GM12878 (cell line): Measurements from ENCODE around the gene RUBCNL. TPM values are rescaled to one million over a fixed set of nuclear protein-coding genes. Genes with fewer than 3 reads are reported as not detected.

ENCODE experiments used
- ATAC-seq: fragments of 200-7000 bp; cut with Tn5 transposase; 3 replicates; pipeline ENCODE4 v1.9.1; 2020; ENCODE audit warnings: mild to moderate bottlenecking, moderate library complexity
- BruUV-seq: library from RNA; stranded (reverse); fragments of 400-500 nt; replicated peaks from 2 replicates; lab custom pipeline; 2021; lab: Mats Ljungman, UMichigan
- CTCF ChIA-PET: fragments of 300-600 bp; sonication (Branson Sonifier 250); formaldehyde crosslinking; extraction: SDS; loops from one replicate; lab custom pipeline; 2021; ENCODE audit warnings: inconsistent platforms; lab: Yijun Ruan, JAX
- POLR2A ChIA-PET: fragments of 350-600 bp; formaldehyde crosslinking; extraction: SDS; loops from one replicate; lab custom pipeline; 2021; ENCODE audit warnings: inconsistent platforms; lab: Charles Lee
- RAD21 ChIA-PET: fragments of 300-600 bp; sonication (Branson Sonifier 250); formaldehyde crosslinking; loops from one replicate; lab custom pipeline; 2023; ENCODE audit warnings: antibody characterized with exemption; ENCODE audit not compliant: unreplicated experiment; lab: Charles Lee
- SMC1A ChIA-PET: fragments of 300-600 bp; sonication (Branson Sonifier 250); formaldehyde crosslinking; loops from one replicate; lab custom pipeline; 2023; ENCODE audit not compliant: unreplicated experiment, uncharacterized antibody; lab: Charles Lee
- DNase-seq: peaks from one replicate; pipeline ENCODE4 v3.0.0-alpha.2; 2011; ENCODE audit warnings: low read depth, low spot score
- FAIRE-seq: peaks from 3 replicates; lab custom pipeline; 2011; peaks lifted over from hg19 to GRCh38; lab: Jason Lieb, UNC
- H2AFZ ChIP-seq: 2 replicates; pipeline ENCODE4 v1.6.0; 2011; ENCODE audit warnings: low read depth, low read length, control low read depth; ENCODE audit not compliant: control insufficient read depth
- H3K27ac ChIP-seq: 2 replicates; pipeline ENCODE4 v1.5.1; 2011; ENCODE audit warnings: control low read depth; ENCODE audit not compliant: control insufficient read depth, insufficient read depth
- H3K27me3 ChIP-seq, 2 experiments: replicated peaks in 1 of 2; 2 replicates each; pipeline versions ENCODE4 v1.6.0 to v1.6.1; 2011; ENCODE audit warnings: low read length in 1 of 2; ENCODE audit not compliant: control insufficient read depth in 2 of 2, insufficient read depth in 2 of 2
- H3K36me3 ChIP-seq, 2 experiments: 2 replicates each; pipeline ENCODE4 v1.5.1; 2011; ENCODE audit warnings: low read length in 1 of 2; ENCODE audit not compliant: control insufficient read depth in 2 of 2, insufficient read depth in 2 of 2
- H3K4me1 ChIP-seq: 2 replicates; pipeline ENCODE4 v1.6.1; 2011; ENCODE audit warnings: mild to moderate bottlenecking, low read length, moderate library complexity, mixed read lengths; ENCODE audit not compliant: control insufficient read depth, insufficient read depth
- H3K4me2 ChIP-seq: 2 replicates; pipeline ENCODE4 v1.6.0; 2011; ENCODE audit warnings: control low read depth; ENCODE audit not compliant: control insufficient read depth, insufficient read depth
- H3K4me3 ChIP-seq: fragments of 200-600 bp; sonication (generic); 2 replicates; pipeline ENCODE4 v1.5.1; 2016
- H3K79me2 ChIP-seq: 2 replicates; pipeline ENCODE4 v1.6.0; 2011; ENCODE audit warnings: low read length; ENCODE audit not compliant: control insufficient read depth, insufficient read depth
- H3K9ac ChIP-seq: 2 replicates; pipeline ENCODE4 v1.8.0; 2011; ENCODE audit warnings: low read length, control low read depth, mixed read lengths; ENCODE audit not compliant: control insufficient read depth, insufficient read depth
- H3K9me3 ChIP-seq: replicated peaks from 3 replicates; pipeline ENCODE4 v1.5.1; 2011; ENCODE audit warnings: mild to moderate bottlenecking, low read length; ENCODE audit not compliant: control insufficient read depth, insufficient read depth
- H4K20me1 ChIP-seq: 2 replicates; pipeline ENCODE4 v1.6.0; 2011; ENCODE audit not compliant: control insufficient read depth, insufficient read depth
- BCL11A ChIP-seq: IDR thresholded peaks from 2 replicates; pipeline ENCODE4 v1.6.1; 2011; ENCODE audit warnings: low read depth, low read length
- NR2C1 ChIP-seq: fragments of 450-650 bp; IDR thresholded peaks from 2 replicates; pipeline ENCODE4 v1.6.1; 2017; ENCODE audit warnings: antibody characterized with exemption, mild to moderate bottlenecking, moderate library complexity
- NRF1 ChIP-seq: conservative IDR thresholded peaks from 2 replicates; pipeline ENCODE4 v1.6.1; 2011; ENCODE audit warnings: mild to moderate bottlenecking, low read depth, low read length, improper control_type of control experiment
- RAD21 ChIP-seq: IDR thresholded peaks from 2 replicates; pipeline ENCODE4 v1.6.1; 2011; ENCODE audit warnings: mild to moderate bottlenecking, low read depth, low read length, moderate library complexity; ENCODE audit not compliant: insufficient read depth
- in situ Hi-C: fragments of 300-500 bp; cut with MboI; formaldehyde crosslinking; loops from 9 replicates; pipeline ENCODE4 v1.14.3; 2018; ENCODE audit warnings: mixed read lengths
- intact Hi-C: fragments of 100-400 bp; cut with micrococcal nuclease; formaldehyde crosslinking; loops from one replicate; pipeline ENCODE4 v1.14.2; 2022; ENCODE audit not compliant: unreplicated experiment
- polyA plus RNA-seq, 11 experiments: library from polyadenylated mRNA; depleted of rRNA in 4 of 11; unstranded in 6 of 11; stranded (reverse) in 5 of 11; fragments of >200 nt; fragmentation: Nextera tagmentation in 4 of 11; fragmentation: Illumina TruSeq in 1 of 11; extraction: Ambion mirVana in 4 of 11; extraction: Trizol in 1 of 11; gene quantifications; 1 replicate in 1 of 11; 2 replicates in 10 of 11; pipeline versions ENCODE4 v1.2.1 to v1.2.3, GENCODE V29; 2011 to 2016; ENCODE audit warnings: inconsistent platforms in 2 of 11, missing spikeins in 2 of 11, low read depth in 1 of 11
- total RNA-seq, 4 experiments: library from RNA; depleted of rRNA in 3 of 4; stranded (reverse); fragments of >200 nt in 3 of 4; fragmentation: Illumina TruSeq in 1 of 4; extraction: Trizol in 1 of 4; gene quantifications; 2 replicates each; pipeline versions ENCODE4 v1.2.1 to v1.2.3, GENCODE V29; 2013 to 2021
- TF ChIP-seq, protein P1 (sequence below): IDR thresholded peaks from 2 replicates; pipeline ENCODE4 v1.6.1; 2012; ENCODE audit warnings: improper control_type of control experiment, low read depth, low read length; ENCODE audit not compliant: insufficient replicate concordance
- TF ChIP-seq, protein P2 (sequence below): fragments of 450-650 bp; IDR thresholded peaks from 2 replicates; pipeline ENCODE4 v1.6.1; 2017; ENCODE audit warnings: antibody characterized with exemption, mild to moderate bottlenecking, moderate library complexity

The RUBCNL gene
- total and polyA plus RNA-seq, 10 of the 15 experiments (the other 5 are each of a cell fraction or from before 2014, with no cell fraction given) = 0.71 to 51.9 (median 38.2) TPM

DNA sequence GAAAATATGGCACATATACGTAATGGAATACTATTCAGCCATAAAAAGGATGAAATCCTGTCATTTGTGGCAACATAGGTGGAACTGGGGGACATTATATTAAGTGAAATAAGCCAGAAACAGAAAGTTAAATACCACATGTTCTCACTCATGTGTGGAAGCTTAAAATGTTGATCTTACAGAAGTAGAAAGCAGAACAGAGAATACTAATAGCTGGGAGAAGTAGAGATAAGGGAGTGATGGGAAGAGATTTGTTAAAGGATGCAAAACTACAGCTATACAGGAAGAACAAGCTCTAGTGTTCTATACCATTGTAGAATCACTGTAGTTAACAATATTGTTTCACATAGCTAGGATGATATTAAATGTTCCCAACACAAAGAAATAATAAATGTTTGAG, 68.1 kb downstream of the RUBCNL start (continued):
- TF ChIP-seq, protein P1, sequence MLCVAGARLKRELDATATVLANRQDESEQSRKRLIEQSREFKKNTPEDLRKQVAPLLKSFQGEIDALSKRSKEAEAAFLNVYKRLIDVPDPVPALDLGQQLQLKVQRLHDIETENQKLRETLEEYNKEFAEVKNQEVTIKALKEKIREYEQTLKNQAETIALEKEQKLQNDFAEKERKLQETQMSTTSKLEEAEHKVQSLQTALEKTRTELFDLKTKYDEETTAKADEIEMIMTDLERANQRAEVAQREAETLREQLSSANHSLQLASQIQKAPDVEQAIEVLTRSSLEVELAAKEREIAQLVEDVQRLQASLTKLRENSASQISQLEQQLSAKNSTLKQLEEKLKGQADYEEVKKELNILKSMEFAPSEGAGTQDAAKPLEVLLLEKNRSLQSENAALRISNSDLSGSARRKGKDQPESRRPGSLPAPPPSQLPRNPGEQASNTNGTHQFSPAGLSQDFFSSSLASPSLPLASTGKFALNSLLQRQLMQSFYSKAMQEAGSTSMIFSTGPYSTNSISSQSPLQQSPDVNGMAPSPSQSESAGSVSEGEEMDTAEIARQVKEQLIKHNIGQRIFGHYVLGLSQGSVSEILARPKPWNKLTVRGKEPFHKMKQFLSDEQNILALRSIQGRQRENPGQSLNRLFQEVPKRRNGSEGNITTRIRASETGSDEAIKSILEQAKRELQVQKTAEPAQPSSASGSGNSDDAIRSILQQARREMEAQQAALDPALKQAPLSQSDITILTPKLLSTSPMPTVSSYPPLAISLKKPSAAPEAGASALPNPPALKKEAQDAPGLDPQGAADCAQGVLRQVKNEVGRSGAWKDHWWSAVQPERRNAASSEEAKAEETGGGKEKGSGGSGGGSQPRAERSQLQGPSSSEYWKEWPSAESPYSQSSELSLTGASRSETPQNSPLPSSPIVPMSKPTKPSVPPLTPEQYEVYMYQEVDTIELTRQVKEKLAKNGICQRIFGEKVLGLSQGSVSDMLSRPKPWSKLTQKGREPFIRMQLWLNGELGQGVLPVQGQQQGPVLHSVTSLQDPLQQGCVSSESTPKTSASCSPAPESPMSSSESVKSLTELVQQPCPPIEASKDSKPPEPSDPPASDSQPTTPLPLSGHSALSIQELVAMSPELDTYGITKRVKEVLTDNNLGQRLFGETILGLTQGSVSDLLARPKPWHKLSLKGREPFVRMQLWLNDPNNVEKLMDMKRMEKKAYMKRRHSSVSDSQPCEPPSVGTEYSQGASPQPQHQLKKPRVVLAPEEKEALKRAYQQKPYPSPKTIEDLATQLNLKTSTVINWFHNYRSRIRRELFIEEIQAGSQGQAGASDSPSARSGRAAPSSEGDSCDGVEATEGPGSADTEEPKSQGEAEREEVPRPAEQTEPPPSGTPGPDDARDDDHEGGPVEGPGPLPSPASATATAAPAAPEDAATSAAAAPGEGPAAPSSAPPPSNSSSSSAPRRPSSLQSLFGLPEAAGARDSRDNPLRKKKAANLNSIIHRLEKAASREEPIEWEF = no peak

DNA sequence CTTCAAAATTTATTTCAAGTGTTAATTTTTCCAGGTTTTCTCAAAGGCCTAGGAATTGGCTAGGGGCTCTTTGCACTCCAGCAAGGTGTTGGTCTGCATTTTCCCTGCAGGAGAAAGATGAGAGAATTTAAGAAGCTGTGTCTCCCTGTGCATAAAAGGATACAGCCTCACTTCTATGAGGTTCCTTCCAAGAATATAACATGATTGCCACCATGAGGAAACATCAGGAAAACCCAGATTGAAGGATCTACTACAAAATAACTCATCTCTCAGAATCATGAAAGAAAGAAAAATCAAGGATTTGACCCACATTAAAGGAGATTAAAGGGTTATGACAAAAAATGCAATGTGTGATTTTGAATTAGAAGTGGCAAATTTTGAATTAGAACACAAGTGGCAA, 69.9 kb downstream of the RUBCNL start:
- no peak overlapping the region for H3K4me2 ChIP-seq
- no peak overlapping the region for H3K4me3 ChIP-seq
- TF ChIP-seq RAD21 = 0 out of 2 replicates have a peak, but pooled peaks have one; percentile 15
- no peak for TF ChIP-seq NRF1
- no peak for TF ChIP-seq NR2C1
- no peak for TF ChIP-seq BCL11A
- TF ChIP-seq, protein P2, sequence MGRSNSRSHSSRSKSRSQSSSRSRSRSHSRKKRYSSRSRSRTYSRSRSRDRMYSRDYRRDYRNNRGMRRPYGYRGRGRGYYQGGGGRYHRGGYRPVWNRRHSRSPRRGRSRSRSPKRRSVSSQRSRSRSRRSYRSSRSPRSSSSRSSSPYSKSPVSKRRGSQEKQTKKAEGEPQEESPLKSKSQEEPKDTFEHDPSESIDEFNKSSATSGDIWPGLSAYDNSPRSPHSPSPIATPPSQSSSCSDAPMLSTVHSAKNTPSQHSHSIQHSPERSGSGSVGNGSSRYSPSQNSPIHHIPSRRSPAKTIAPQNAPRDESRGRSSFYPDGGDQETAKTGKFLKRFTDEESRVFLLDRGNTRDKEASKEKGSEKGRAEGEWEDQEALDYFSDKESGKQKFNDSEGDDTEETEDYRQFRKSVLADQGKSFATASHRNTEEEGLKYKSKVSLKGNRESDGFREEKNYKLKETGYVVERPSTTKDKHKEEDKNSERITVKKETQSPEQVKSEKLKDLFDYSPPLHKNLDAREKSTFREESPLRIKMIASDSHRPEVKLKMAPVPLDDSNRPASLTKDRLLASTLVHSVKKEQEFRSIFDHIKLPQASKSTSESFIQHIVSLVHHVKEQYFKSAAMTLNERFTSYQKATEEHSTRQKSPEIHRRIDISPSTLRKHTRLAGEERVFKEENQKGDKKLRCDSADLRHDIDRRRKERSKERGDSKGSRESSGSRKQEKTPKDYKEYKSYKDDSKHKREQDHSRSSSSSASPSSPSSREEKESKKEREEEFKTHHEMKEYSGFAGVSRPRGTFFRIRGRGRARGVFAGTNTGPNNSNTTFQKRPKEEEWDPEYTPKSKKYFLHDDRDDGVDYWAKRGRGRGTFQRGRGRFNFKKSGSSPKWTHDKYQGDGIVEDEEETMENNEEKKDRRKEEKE = no peak
- ATAC-seq = no peak
- DNase-seq = no peak
- SMC1A ChIA-PET = no interaction called here
- RAD21 ChIA-PET = no interaction called here
- H4K20me1 ChIP-seq = no peaks in the 10 kb centered on the region
- H3K9me3 ChIP-seq = no peaks in the 10 kb centered on the region
- FAIRE-seq = no peak
- CTCF ChIA-PET = no interaction called here
- H3K27ac ChIP-seq = no peak overlapping the region
- H2AFZ ChIP-seq = no peak overlapping the region
- no TSS peak for BruUV-seq
- no peaks in the 10 kb centered on the region for H3K27me3 ChIP-seq
- in situ Hi-C loops (no loop called here), intact Hi-C loops (no loop called here)
- H3K9ac ChIP-seq = no peak overlapping the region
- no peaks in the 10 kb centered on the region for H3K4me1 ChIP-seq
- no peaks in the 10 kb centered on the region for H3K36me3 ChIP-seq
- POLR2A ChIA-PET = no interaction called here
- no peaks in the 10 kb centered on the region for H3K79me2 ChIP-seq
